Measurements from ENCODE around the gene NT5C. TPM values are rescaled to one million over a fixed set of nuclear protein-coding genes. Genes with fewer than 3 reads are reported as not detected.

Gene NT5C
- total RNA-seq: 10 to 100 TPM; 17.1 to 33.3 (median 21.6) TPM
- 10 to 100 TPM; 50.0 to 71.7 TPM for polyA plus RNA-seq
- long read RNA-seq, donor 1, transcript NT5C-201 (5 exons, 954 nt): major isoform, 6 of 38 reads
- long read RNA-seq, donor 1, partial matches to known transcripts: 0 of 38 reads
- long read RNA-seq, donor 1, other reads (novel, unspliced or antisense): 19 of 38 reads
- long read RNA-seq, donor 2, transcript NT5C-201 (5 exons, 954 nt): major isoform, 15 of 55 reads
- long read RNA-seq, donor 2, partial matches to known transcripts: 0 of 55 reads
- long read RNA-seq, donor 2, other reads (novel, unspliced or antisense): 37 of 55 reads
- long read RNA-seq, donor 3, transcript NT5C-201 (5 exons, 954 nt): major isoform, 12 of 40 reads
- long read RNA-seq, donor 3, partial matches to known transcripts: 2 of 40 reads
- long read RNA-seq, donor 3, other reads (novel, unspliced or antisense): 15 of 40 reads

GRCh38 chr17:75131278-75132017 is at the start of gene NT5C:
NT5C (minus strand) TSS chr17:75131742; CDS start chr17:75131707, 35 bp downstream.
- 0 to 2% methylated on average over 75 to 82 of the region's 82 CpGs for WGBS, 2 donors
- DNase-seq (peak; percentile 79 to 82), ATAC-seq (peak; percentile 88 to 95 (median 92))
- intact Hi-C loops (cut with DNase I): no loop called here
- peak; percentile 33 to 86 (median 76) for TF ChIP-seq CTCF (IDR thresholded peaks at IDR 0.05)
- Histone ChIP-seq H3K4me1 (peaks cover 0 to 21% (median 15%) of the 10 kb centered on the region in 9 donors), H3K9me3 (no peaks in the 10 kb centered on the region), H3K27me3 (no peaks in the 10 kb centered on the region), H3K4me3 (peak within 1 kb of the TSS; percentile 42 to 92 (median 72)), H3K36me3 (peaks cover 0 to 38% (median 0%) of the 10 kb centered on the region in 9 donors), H3K27ac (peak within 1 kb of the TSS; percentile 69 to 95 (median 87))

- peaks cover 0 to 47% (median 27%) of the 10 kb centered on the region in 9 donors for H3K36me3 ChIP-seq
- no peak for TF ChIP-seq CTCF (IDR thresholded peaks at IDR 0.05)
- intact Hi-C loops (cut with DNase I): loop anchor here in 3 of 10 donors (5.0 to 10.0 kb wide), 2 partner anchors 64 to 69 kb away; no protein-coding TSS in a partner anchor
- no peak for DNase-seq
- WGBS, 2 donors: 9 to 10% methylated on average over 8 of the region's 8 CpGs
- peaks cover 0 to 38% (median 33%) of the 10 kb centered on the region in 9 donors for H3K4me1 ChIP-seq
- H3K9me3 ChIP-seq: no peaks in the 10 kb centered on the region
- no peak for ATAC-seq
- peak overlapping the region; percentile 63 to 99 (median 95) for H3K4me3 ChIP-seq
- H3K27me3 ChIP-seq: no peaks in the 10 kb centered on the region
- peak overlapping the region in 8 of 10 donors; percentile 97 to 100 (median 99) for H3K27ac ChIP-seq
Observed at GRCh38 chr17:75181110-75181509, 49.6 kb upstream of the NT5C start.

GRCh38 chr17:75178453-75178852 is 46.9 kb upstream of the NT5C start:
- Histone ChIP-seq H3K4me1 (peaks cover 0 to 40% (median 29%) of the 10 kb centered on the region in 9 donors), H3K4me3 (no peak overlapping the region), H3K27ac (no peak overlapping the region), H3K27me3 (no peaks in the 10 kb centered on the region), H3K9me3 (no peaks in the 10 kb centered on the region), H3K36me3 (peaks cover 0 to 74% (median 54%) of the 10 kb centered on the region in 9 donors)
- no peak for TF ChIP-seq CTCF (IDR thresholded peaks at IDR 0.05)
- WGBS, 2 donors: 90 to 93% methylated on average over 5 to 6 of the region's 6 CpGs
- ATAC-seq (no peak), DNase-seq (no peak)
- intact Hi-C loops (cut with DNase I): loop anchor here in 3 of 10 donors (10.0 kb wide), 2 partner anchors 64 to 114 kb away; no protein-coding TSS in a partner anchor

- H3K27me3 ChIP-seq: no peaks in the 10 kb centered on the region
- H3K36me3 ChIP-seq: peaks cover 0 to 92% (median 63%) of the 10 kb centered on the region in 9 donors
- no peaks in the 10 kb centered on the region for H3K9me3 ChIP-seq
- no peak overlapping the region for H3K4me3 ChIP-seq
- intact Hi-C loops (cut with DNase I): loop anchor here in 3 of 10 donors (10.0 kb wide), 2 partner anchors 62 to 112 kb away; no protein-coding TSS in a partner anchor
- H3K4me1 ChIP-seq: peaks cover 0 to 43% (median 26%) of the 10 kb centered on the region in 9 donors
- DNase-seq (no peak), ATAC-seq (no peak)
- no peak for TF ChIP-seq CTCF (IDR thresholded peaks at IDR 0.05)
- 92% methylated on average over 5 of the region's 5 CpGs for WGBS, 2 donors
- H3K27ac ChIP-seq: no peak overlapping the region
Observed at GRCh38 chr17:75176625-75177024, 45.1 kb upstream of the NT5C start.
